Subcutaneous adipose tissue (tissue), 4 donors: Measurements from ENCODE around the gene TANGO6. TPM values are rescaled to one million over a fixed set of nuclear protein-coding genes. Genes with fewer than 3 reads are reported as not detected.

Source experiments
- CTCF ChIP-seq: fragments of 450-650 bp; IDR thresholded peaks from one replicate; pipeline ENCODE4 v1.5.1; 2016; ENCODE audit warnings: low read depth, mild to moderate bottlenecking, control low read depth, antibody characterized with exemption, moderate library complexity
- total RNA-seq, 4 donors: library from RNA; depleted of rRNA; stranded (reverse); fragments of >200 nt; gene quantifications; one replicate each; pipeline ENCODE4 v1.1.0, GENCODE V29; 2016

The TANGO6 gene
- total RNA-seq, 4 donors from 2014 or later, result 14.3 to 19.4 (median 15.9) TPM

- TF ChIP-seq CTCF, result no peak
These were observed 173.9 kb downstream of the TANGO6 start for GRCh38 chr16:69017036-69017783.

GRCh38 chr16:69019811-69020210 is 176.5 kb downstream of the TANGO6 start:
- no peak for TF ChIP-seq CTCF

GRCh38 chr16:69029121-69029520 is 185.8 kb downstream of the TANGO6 start:
- no peak for TF ChIP-seq CTCF

GRCh38 chr16:69031877-69032301 is 188.6 kb downstream of the TANGO6 start:
- no peak for TF ChIP-seq CTCF

GRCh38 chr16:69033151-69033949 is 190.0 kb downstream of the TANGO6 start:
- no peak for TF ChIP-seq CTCF

- no peak for TF ChIP-seq CTCF
These were observed 192.0 kb downstream of the TANGO6 start for GRCh38 chr16:69035375-69035774.

GRCh38 chr16:69036399-69037091 is 193.2 kb downstream of the TANGO6 start:
- TF ChIP-seq CTCF, result no peak
